Measurements from ENCODE around the gene ASMT.

- TF ChIP-seq REST (IDR thresholded peaks at IDR 0.05; ENCODE audit: low read depth), result no peak
- no peak for TF ChIP-seq MAX (IDR thresholded peaks at IDR 0.05)
- no peak for TF ChIP-seq TAF1 (IDR thresholded peaks at IDR 0.05; ENCODE audit: low read depth)
- TF ChIP-seq NFIC (IDR thresholded peaks at IDR 0.05), result no peak
- no peak for TF ChIP-seq YY1 (IDR thresholded peaks at IDR 0.05; ENCODE audit: low read depth)
- TF ChIP-seq FOXM1 (IDR thresholded peaks at IDR 0.05; ENCODE audit: borderline replicate concordance, low read depth), result no peak
- no peak for TF ChIP-seq CEBPB (IDR thresholded peaks at IDR 0.05)
- TF ChIP-seq EP300 (IDR thresholded peaks at IDR 0.05; ENCODE audit: borderline replicate concordance), result no peak
- no peak for TF ChIP-seq EGR1 (IDR thresholded peaks at IDR 0.05)
- no peak for TF ChIP-seq CREB1 (IDR thresholded peaks at IDR 0.05; ENCODE audit: low read depth)
These were observed 25.3 kb upstream of the ASMT start for GRCh38 chrX:1589356-1590130.
